ENCODE data around the gene NPFFR2. TPM values are rescaled to one million over a fixed set of nuclear protein-coding genes. Genes with fewer than 3 reads are reported as not detected.

The NPFFR2 gene
- total and polyA plus RNA-seq, 2 donors (not counting 1 experiment from before 2014, with no cell fraction given) = not detected

DNA sequence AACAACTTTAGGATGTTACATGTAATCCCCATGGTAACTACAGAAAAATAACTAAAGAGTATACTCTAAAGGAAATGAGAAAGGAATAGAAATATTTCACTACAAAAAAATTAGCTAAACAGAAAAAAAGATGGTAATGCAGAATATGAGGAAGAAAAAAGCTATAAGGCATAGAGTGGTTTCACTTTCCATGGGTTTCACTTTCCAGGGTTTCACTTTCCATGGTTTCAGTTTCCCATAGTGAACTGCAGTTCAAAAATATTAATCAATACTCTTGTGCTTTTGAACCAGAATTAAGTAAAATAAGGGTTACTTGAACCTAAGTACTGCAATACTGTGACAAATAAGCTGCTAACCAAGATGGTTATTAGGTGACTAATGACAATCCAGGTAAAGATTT is 42.0 kb downstream of the NPFFR2 start:
- Histone ChIP-seq H3K36me3 (ENCODE audit: control insufficient read depth, insufficient read depth, low read length) (no peaks in the 10 kb centered on the region), H3K9me3 (ENCODE audit: control insufficient read depth, insufficient read depth, low read depth, low read length) (no peaks in the 10 kb centered on the region), H3K9ac (ENCODE audit: insufficient read depth, low read length) (no peak overlapping the region), H4K20me1 (ENCODE audit: control insufficient read depth, extremely low read depth, insufficient read depth, low read length) (no peaks in the 10 kb centered on the region), H3K27me3 (ENCODE audit: control insufficient read depth, insufficient read depth, low read length) (no peaks in the 10 kb centered on the region), H3K27ac (ENCODE audit: insufficient read depth, low read length) (no peak overlapping the region), H2AFZ (ENCODE audit: low read length) (no peak overlapping the region), H3K4me3 (replicated peaks in 1 of 4; ENCODE audit: control extremely low read depth in 1 of 4, insufficient read depth in 1 of 4, low read depth in 3 of 4, low read length in 4 of 4) (no peak overlapping the region), H3K79me2 (ENCODE audit: control insufficient read depth, insufficient read depth, low read length) (no peaks in the 10 kb centered on the region), H3K4me1 (ENCODE audit: control insufficient read depth, extremely low read depth, insufficient read depth, low read length) (no peaks in the 10 kb centered on the region), H3K4me2 (ENCODE audit: extremely low read depth, insufficient read depth, low read length) (no peak overlapping the region)
- TF ChIP-seq, protein P1, sequence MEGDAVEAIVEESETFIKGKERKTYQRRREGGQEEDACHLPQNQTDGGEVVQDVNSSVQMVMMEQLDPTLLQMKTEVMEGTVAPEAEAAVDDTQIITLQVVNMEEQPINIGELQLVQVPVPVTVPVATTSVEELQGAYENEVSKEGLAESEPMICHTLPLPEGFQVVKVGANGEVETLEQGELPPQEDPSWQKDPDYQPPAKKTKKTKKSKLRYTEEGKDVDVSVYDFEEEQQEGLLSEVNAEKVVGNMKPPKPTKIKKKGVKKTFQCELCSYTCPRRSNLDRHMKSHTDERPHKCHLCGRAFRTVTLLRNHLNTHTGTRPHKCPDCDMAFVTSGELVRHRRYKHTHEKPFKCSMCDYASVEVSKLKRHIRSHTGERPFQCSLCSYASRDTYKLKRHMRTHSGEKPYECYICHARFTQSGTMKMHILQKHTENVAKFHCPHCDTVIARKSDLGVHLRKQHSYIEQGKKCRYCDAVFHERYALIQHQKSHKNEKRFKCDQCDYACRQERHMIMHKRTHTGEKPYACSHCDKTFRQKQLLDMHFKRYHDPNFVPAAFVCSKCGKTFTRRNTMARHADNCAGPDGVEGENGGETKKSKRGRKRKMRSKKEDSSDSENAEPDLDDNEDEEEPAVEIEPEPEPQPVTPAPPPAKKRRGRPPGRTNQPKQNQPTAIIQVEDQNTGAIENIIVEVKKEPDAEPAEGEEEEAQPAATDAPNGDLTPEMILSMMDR (conservative IDR thresholded peaks at IDR 0.05 in 1 of 2, IDR thresholded peaks at IDR 0.05 in 1 of 2; ENCODE audit: low read depth in 1 of 2, low read length in 2 of 2) = no peak
- no peak for TF ChIP-seq EZH2 (IDR thresholded peaks at IDR 0.05; ENCODE audit: low read length, missing control alignments)
- no peak for DNase-seq (ENCODE audit: low read depth in 2 of 2)

DNA sequence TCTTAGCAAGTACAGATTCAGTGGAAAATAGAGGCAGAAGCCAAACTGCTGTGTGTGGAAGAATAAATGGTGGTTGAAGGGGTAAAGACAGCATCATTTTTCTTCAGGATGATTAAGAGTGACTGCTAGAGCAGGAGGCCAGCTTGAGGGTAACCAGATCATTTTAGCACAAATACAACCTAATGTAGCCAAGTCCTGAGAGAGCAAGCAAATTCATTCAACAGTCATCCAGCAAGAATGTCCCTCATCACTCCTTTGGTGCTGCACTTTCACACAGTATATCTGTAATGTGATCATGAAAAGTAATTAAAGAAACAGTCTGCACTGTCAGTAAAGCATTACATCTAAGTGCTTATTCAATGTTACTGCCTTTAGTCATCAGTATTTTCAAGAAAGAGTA is 44.8 kb downstream of the NPFFR2 start:
- Histone ChIP-seq H3K27ac (ENCODE audit: insufficient read depth, low read length) (no peak overlapping the region), H3K4me3 (replicated peaks in 1 of 4; ENCODE audit: control extremely low read depth in 1 of 4, insufficient read depth in 1 of 4, low read depth in 3 of 4, low read length in 4 of 4) (no peak overlapping the region), H3K36me3 (ENCODE audit: control insufficient read depth, insufficient read depth, low read length) (no peaks in the 10 kb centered on the region), H3K9me3 (ENCODE audit: control insufficient read depth, insufficient read depth, low read depth, low read length) (no peaks in the 10 kb centered on the region), H3K27me3 (ENCODE audit: control insufficient read depth, insufficient read depth, low read length) (no peaks in the 10 kb centered on the region), H3K4me1 (ENCODE audit: control insufficient read depth, extremely low read depth, insufficient read depth, low read length) (no peaks in the 10 kb centered on the region), H3K9ac (ENCODE audit: insufficient read depth, low read length) (no peak overlapping the region), H2AFZ (ENCODE audit: low read length) (no peak overlapping the region), H4K20me1 (ENCODE audit: control insufficient read depth, extremely low read depth, insufficient read depth, low read length) (no peaks in the 10 kb centered on the region), H3K79me2 (ENCODE audit: control insufficient read depth, insufficient read depth, low read length) (no peaks in the 10 kb centered on the region), H3K4me2 (ENCODE audit: extremely low read depth, insufficient read depth, low read length) (no peak overlapping the region)
- TF ChIP-seq, protein P1 (conservative IDR thresholded peaks at IDR 0.05 in 1 of 2, IDR thresholded peaks at IDR 0.05 in 1 of 2; ENCODE audit: low read depth in 1 of 2, low read length in 2 of 2) = no peak
- peak in 1 of 2 donors; percentile 98 for DNase-seq (ENCODE audit: low read depth in 2 of 2)

- Histone ChIP-seq H3K9ac (ENCODE audit: insufficient read depth, low read length) (no peak overlapping the region), H4K20me1 (ENCODE audit: control insufficient read depth, extremely low read depth, insufficient read depth, low read length) (no peaks in the 10 kb centered on the region), H3K79me2 (ENCODE audit: control insufficient read depth, insufficient read depth, low read length) (no peaks in the 10 kb centered on the region), H3K36me3 (ENCODE audit: control insufficient read depth, insufficient read depth, low read length) (no peaks in the 10 kb centered on the region), H3K9me3 (ENCODE audit: control insufficient read depth, insufficient read depth, low read depth, low read length) (no peaks in the 10 kb centered on the region), H3K27me3 (ENCODE audit: control insufficient read depth, insufficient read depth, low read length) (no peaks in the 10 kb centered on the region), H3K4me1 (ENCODE audit: control insufficient read depth, extremely low read depth, insufficient read depth, low read length) (no peaks in the 10 kb centered on the region), H3K4me3 (replicated peaks in 1 of 4; ENCODE audit: control extremely low read depth in 1 of 4, insufficient read depth in 1 of 4, low read depth in 3 of 4, low read length in 4 of 4) (no peak overlapping the region), H3K4me2 (ENCODE audit: extremely low read depth, insufficient read depth, low read length) (no peak overlapping the region), H3K27ac (ENCODE audit: insufficient read depth, low read length) (no peak overlapping the region), H2AFZ (ENCODE audit: low read length) (no peak overlapping the region)
- no peak for TF ChIP-seq EZH2 (IDR thresholded peaks at IDR 0.05; ENCODE audit: low read length, missing control alignments)
- TF ChIP-seq, protein P1 (conservative IDR thresholded peaks at IDR 0.05 in 1 of 2, IDR thresholded peaks at IDR 0.05 in 1 of 2; ENCODE audit: low read depth in 1 of 2, low read length in 2 of 2) = no peak
- peak in 1 of 2 donors; percentile 46 for DNase-seq (ENCODE audit: low read depth in 2 of 2)
Observed at GRCh38 chr4:72077346-72077745, 45.5 kb downstream of the NPFFR2 start.
